T-helper 9 cell (primary cell): ENCODE data around the gene SARS2.
A peak's percentile ranks its signal among the peaks of the same experiment; 100 is the strongest.
"Not testable (repeated sequence)": the region's sequence is repeated elsewhere in the genome, so short reads cannot be mapped to it uniquely, and the experiment has no call there.

Experiments used
- DNase-seq: peaks from one replicate; pipeline ENCODE4 v3.0.0-alpha.2; 2020

The SARS2 gene

GRCh38 chr19:38945562-38946228 is 15.1 kb upstream of the SARS2 start:
- DNase-seq = no peak

- DNase-seq = no peak
These were observed 14.5 kb upstream of the SARS2 start for GRCh38 chr19:38944981-38945506.

GRCh38 chr19:38942471-38943181 is 12.1 kb upstream of the SARS2 start:
- DNase-seq = no peak

GRCh38 chr19:38941979-38942378 is 11.4 kb upstream of the SARS2 start:
- no peak for DNase-seq

GRCh38 chr19:38941466-38941865 is 10.9 kb upstream of the SARS2 start:
- DNase-seq = not testable (repeated sequence)

- no peak for DNase-seq
These were observed 9.4 kb upstream of the SARS2 start for GRCh38 chr19:38939957-38940356.

GRCh38 chr19:38933544-38933943 is 3.0 kb upstream of the SARS2 start:
- no peak for DNase-seq

GRCh38 chr19:38932425-38933179 is 2.0 kb upstream of the SARS2 start:
- DNase-seq = no peak

- no peak for DNase-seq
These were observed 894 bp upstream of the SARS2 start for GRCh38 chr19:38931521-38931793.

- DNase-seq = peak; percentile 96
These were observed 385 bp upstream of the SARS2 start, which contains the start of gene MRPS12 for GRCh38 chr19:38930776-38931520. TSS of gene MRPS12 (plus strand) at chr19:38930944. CDS start at chr19:38931295, 351 bp downstream.

- no peak for DNase-seq
These were observed 2.1 kb downstream of the SARS2 start for GRCh38 chr19:38928391-38929001.

- no peak for DNase-seq
These were observed 6.2 kb downstream of the SARS2 start for GRCh38 chr19:38924388-38924787.

GRCh38 chr19:38922482-38922881 is 8.1 kb downstream of the SARS2 start:
- DNase-seq = no peak

GRCh38 chr19:38921420-38922274 is 8.9 kb downstream of the SARS2 start:
- no peak for DNase-seq

GRCh38 chr19:38920602-38921419 is 9.8 kb downstream of the SARS2 start:
- no peak for DNase-seq

GRCh38 chr19:38919837-38920601 is 10.5 kb downstream of the SARS2 start:
- no peak for DNase-seq

GRCh38 chr19:38918526-38918925 is 12.0 kb downstream of the SARS2 start:
- no peak for DNase-seq

- DNase-seq = no peak
These were observed 12.6 kb downstream of the SARS2 start for GRCh38 chr19:38917921-38918491.

GRCh38 chr19:38917516-38917915 is 13.0 kb downstream of the SARS2 start:
- DNase-seq = no peak
